HL-60/S4 treated with retinoic acid at 250 ng/mL for 4 days and 3 days (cell line): ENCODE measurements around the gene AJM1.
"Not testable (repeated sequence)": the region's sequence is repeated elsewhere in the genome, so short reads cannot be mapped to it uniquely, and the experiment has no call there.

Experiments used
- in situ Hi-C: fragments of 300-500 bp; cut with MboI; formaldehyde crosslinking; loops from 2 replicates; pipeline ENCODE4 v1.7.0; 2022; ENCODE audit warnings: low sequenced_read_pairs

AJM1 gene

GRCh38 chr9:136866898-136867421 lies 24.7 kb downstream of the AJM1 start:
- in situ Hi-C loops = not testable (repeated sequence)

- in situ Hi-C loops = no loop called here
Measured at GRCh38 chr9:136867480-136867879, 25.2 kb downstream of the AJM1 start.

GRCh38 chr9:136867917-136868316 lies 25.6 kb downstream of the AJM1 start:
- in situ Hi-C loops = no loop called here

- in situ Hi-C loops = no loop called here
Measured at GRCh38 chr9:136868644-136869043, 26.4 kb downstream of the AJM1 start.

- in situ Hi-C loops = not testable (repeated sequence)
Measured at GRCh38 chr9:136869611-136870010, 27.3 kb downstream of the AJM1 start.

- in situ Hi-C loops = no loop called here
Measured at GRCh38 chr9:136875155-136875554, 32.9 kb downstream of the AJM1 start.

GRCh38 chr9:136876476-136876875 lies 34.2 kb downstream of the AJM1 start:
- in situ Hi-C loops = no loop called here

GRCh38 chr9:136880651-136881050 lies 38.4 kb downstream of the AJM1 start:
- in situ Hi-C loops = no loop called here

- in situ Hi-C loops = no loop called here
Measured at GRCh38 chr9:136881691-136882108, 39.4 kb downstream of the AJM1 start.

GRCh38 chr9:136882109-136882946 lies 40.0 kb downstream of the AJM1 start:
- in situ Hi-C loops = no loop called here

GRCh38 chr9:136882947-136883283 lies 40.6 kb downstream of the AJM1 start:
- in situ Hi-C loops = not testable (repeated sequence)

GRCh38 chr9:136883670-136884069 lies 41.4 kb downstream of the AJM1 start:
- in situ Hi-C loops = not testable (repeated sequence)

- in situ Hi-C loops = no loop called here
Measured at GRCh38 chr9:136885950-136886578, 43.8 kb downstream of the AJM1 start, which contains the start of gene TRAF2. TRAF2 (plus strand) TSS chr9:136886516; CDS start chr9:136898741, 12,225 bp downstream.

- in situ Hi-C loops = no loop called here
Measured at GRCh38 chr9:136886610-136887597, 44.6 kb downstream of the AJM1 start.

- in situ Hi-C loops = no loop called here
Measured at GRCh38 chr9:136888454-136888853, 46.2 kb downstream of the AJM1 start.

GRCh38 chr9:136889858-136890257 lies 47.6 kb downstream of the AJM1 start:
- in situ Hi-C loops = no loop called here

- in situ Hi-C loops = no loop called here
Measured at GRCh38 chr9:136890661-136891060, 48.4 kb downstream of the AJM1 start.
